OCI-LY7 (cell line): ENCODE results near the gene ADARB2. TPM values are rescaled to one million over a fixed set of nuclear protein-coding genes. Genes with fewer than 3 reads are reported as not detected.

Source experiments
- BruUV-seq: library from RNA; stranded (reverse); fragments of 400-500 nt; replicated peaks from 2 replicates; lab custom pipeline; 2021; lab: Mats Ljungman, UMichigan
- CTCF ChIA-PET: fragments of 300-600 bp; sonication (Branson Sonifier 250); formaldehyde crosslinking; loops from one replicate; lab custom pipeline; 2022; ENCODE audit warnings: antibody characterized with exemption; ENCODE audit not compliant: unreplicated experiment; lab: Charles Lee
- POLR2A ChIA-PET: fragments of 300-600 bp; sonication (Branson Sonifier 250); formaldehyde crosslinking; loops from one replicate; lab custom pipeline; 2022; ENCODE audit warnings: antibody characterized with exemption; lab: Charles Lee
- DNase-seq: peaks from one replicate; pipeline ENCODE4 v3.0.0-alpha.2; 2015; ENCODE audit warnings: low spot score
- H2AFZ ChIP-seq: fragments of 200-600 bp; sonication (generic), shearing (Covaris generic); 2 replicates; pipeline ENCODE4 v1.6.1; 2014; ENCODE audit warnings: mild to moderate bottlenecking, antibody characterized with exemption, low read length, moderate library complexity
- H3K27ac ChIP-seq: fragments of 200-600 bp; sonication (generic); 2 replicates; pipeline ENCODE4 v1.5.1; 2014; ENCODE audit warnings: mixed run types, low read depth, mild to moderate bottlenecking, moderate library complexity, low read length, inconsistent platforms; ENCODE audit not compliant: poor library complexity, severe bottlenecking
- H3K36me3 ChIP-seq: fragments of 200-600 bp; sonication (generic); 2 replicates; pipeline ENCODE4 v1.6.1; 2014; ENCODE audit warnings: mild to moderate bottlenecking, antibody characterized with exemption, low read length, moderate library complexity, mixed read lengths; ENCODE audit not compliant: insufficient read depth
- H3K4me1 ChIP-seq: fragments of 200-600 bp; sonication (generic); 2 replicates; pipeline ENCODE4 v1.5.1; 2014; ENCODE audit warnings: mild to moderate bottlenecking, low read length; ENCODE audit not compliant: insufficient read depth, poor library complexity, severe bottlenecking
- H3K4me2 ChIP-seq: fragments of 200-600 bp; sonication (generic); 2 replicates; pipeline ENCODE4 v1.6.1; 2014; ENCODE audit warnings: mild to moderate bottlenecking, low read length
- H3K4me3 ChIP-seq: fragments of 200-600 bp; sonication (generic); 2 replicates; pipeline ENCODE4 v1.5.1; 2014; ENCODE audit warnings: mild to moderate bottlenecking, low read depth, low read length; ENCODE audit not compliant: poor library complexity, severe bottlenecking
- H3K79me2 ChIP-seq: fragments of 200-600 bp; sonication (generic); 2 replicates; pipeline ENCODE4 v1.6.1; 2016; ENCODE audit warnings: low read depth, mild to moderate bottlenecking, low read length, moderate library complexity, mixed read lengths; ENCODE audit not compliant: insufficient read depth
- H3K9me2 ChIP-seq: fragments of 200-600 bp; sonication (generic); 2 replicates; pipeline ENCODE4 v1.6.1; 2016; ENCODE audit warnings: mild to moderate bottlenecking, low read length, mixed read lengths; ENCODE audit not compliant: insufficient read depth
- H3K9me3 ChIP-seq: fragments of 200-600 bp; sonication (generic); 2 replicates; pipeline ENCODE4 v1.6.1; 2014; ENCODE audit warnings: mild to moderate bottlenecking, mixed run types, low read length, mixed read lengths
- H4K20me1 ChIP-seq: fragments of 200-600 bp; sonication (generic); 2 replicates; pipeline ENCODE4 v1.6.1; 2014; ENCODE audit warnings: mild to moderate bottlenecking, antibody characterized with exemption, low read length, moderate library complexity, mixed read lengths; ENCODE audit not compliant: insufficient read depth
- CTCF ChIP-seq: fragments of 200-600 bp; sonication (generic); conservative IDR thresholded peaks from 2 replicates; pipeline ENCODE4 v1.5.1; 2014; ENCODE audit warnings: mild to moderate bottlenecking, antibody characterized with exemption, low read length, moderate library complexity, mixed read lengths
- EZH2phosphoT487 ChIP-seq: fragments of 200-600 bp; sonication (generic); IDR thresholded peaks from 2 replicates; pipeline ENCODE4 v1.6.1; 2018; ENCODE audit warnings: low read depth, borderline replicate concordance, mild to moderate bottlenecking, mixed run types, antibody characterized with exemption, low read length, moderate library complexity, mixed read lengths
- intact Hi-C: fragments of 100-400 bp; cut with micrococcal nuclease; formaldehyde crosslinking; loops from one replicate; pipeline ENCODE4 v1.10.0; 2022; ENCODE audit not compliant: unreplicated experiment
- total RNA-seq, 2 experiments: library from RNA; depleted of rRNA in 1 of 2; stranded (reverse); fragments of >200 nt in 1 of 2; shearing (Covaris generic) in 1 of 2; gene quantifications; 2 replicates each; pipeline ENCODE4 v1.2.3, GENCODE V29; 2014 to 2022

Gene ADARB2
- total RNA-seq, 2 experiments from 2014 or later: 0.03 TPM; not detected in 1

GRCh38 chr10:1211844-1212570, 525.3 kb downstream of the ADARB2 start:
- no peaks in the 10 kb centered on the region for H3K9me2 ChIP-seq
- no peaks in the 10 kb centered on the region for H3K36me3 ChIP-seq
- no peak overlapping the region for H2AFZ ChIP-seq
- ChIA-PET POLR2A (no interaction called here), CTCF (no interaction called here)
- intact Hi-C loops: no loop called here
- no TSS peak for BruUV-seq
- H4K20me1 ChIP-seq: no peaks in the 10 kb centered on the region
- no peak overlapping the region for H3K4me2 ChIP-seq
- no peaks in the 10 kb centered on the region for H3K9me3 ChIP-seq
- H3K4me3 ChIP-seq: no peak overlapping the region
- TF ChIP-seq EZH2phosphoT487 (no peak), CTCF (no peak)
- no peaks in the 10 kb centered on the region for H3K4me1 ChIP-seq
- no peak overlapping the region for H3K27ac ChIP-seq
- no peak for DNase-seq
- no peaks in the 10 kb centered on the region for H3K79me2 ChIP-seq

GRCh38 chr10:1210667-1211066, 526.7 kb downstream of the ADARB2 start:
- no peak overlapping the region for H2AFZ ChIP-seq
- H3K9me3 ChIP-seq: no peaks in the 10 kb centered on the region
- ChIA-PET CTCF (no interaction called here), POLR2A (no interaction called here)
- no peak overlapping the region for H3K4me3 ChIP-seq
- no TSS peak for BruUV-seq
- DNase-seq: no peak
- no peaks in the 10 kb centered on the region for H3K36me3 ChIP-seq
- H3K4me1 ChIP-seq: no peaks in the 10 kb centered on the region
- intact Hi-C loops: no loop called here
- no peaks in the 10 kb centered on the region for H4K20me1 ChIP-seq
- no peaks in the 10 kb centered on the region for H3K9me2 ChIP-seq
- no peaks in the 10 kb centered on the region for H3K79me2 ChIP-seq
- no peak overlapping the region for H3K4me2 ChIP-seq
- no peak overlapping the region for H3K27ac ChIP-seq
- TF ChIP-seq CTCF (no peak), EZH2phosphoT487 (no peak)

GRCh38 chr10:1209355-1209979, 527.9 kb downstream of the ADARB2 start:
- no peak for DNase-seq
- Histone ChIP-seq H3K9me2 (no peaks in the 10 kb centered on the region), H3K4me2 (no peak overlapping the region), H3K27ac (no peak overlapping the region), H3K9me3 (no peaks in the 10 kb centered on the region), H3K36me3 (no peaks in the 10 kb centered on the region), H4K20me1 (no peaks in the 10 kb centered on the region), H3K4me1 (no peaks in the 10 kb centered on the region), H3K4me3 (no peak overlapping the region), H3K79me2 (no peaks in the 10 kb centered on the region), H2AFZ (no peak overlapping the region)
- intact Hi-C loops: no loop called here
- no TSS peak for BruUV-seq
- TF ChIP-seq CTCF (no peak), EZH2phosphoT487 (no peak)
- ChIA-PET CTCF (no interaction called here), POLR2A (no interaction called here)
